Measurements from ENCODE around the gene ADK.

Gene ADK

GRCh38 chr10:74231375-74231774 lies 80.4 kb downstream of the ADK start:
- no peak for DNase-seq (ENCODE audit: low read depth in 1 of 2, low spot score in 1 of 2)

DNA sequence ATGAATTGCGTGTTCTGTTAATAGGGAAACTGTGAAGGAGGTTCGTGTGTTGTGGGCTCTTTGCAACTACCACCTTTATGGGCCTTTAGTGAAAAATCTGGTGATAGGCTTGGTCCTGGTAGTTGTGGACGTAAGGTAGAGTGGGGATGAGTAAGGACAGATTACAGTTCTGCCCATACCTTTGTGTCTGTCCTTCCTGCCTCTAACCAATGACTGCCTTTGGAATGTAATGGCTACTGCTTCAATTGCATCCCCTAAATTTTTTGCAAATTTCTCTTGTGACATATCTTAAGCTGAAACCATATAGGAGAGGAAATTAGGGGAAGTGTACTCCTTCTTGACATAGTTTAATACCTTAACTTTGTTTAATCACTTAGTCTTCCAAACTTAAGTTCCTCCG lies 82.3 kb downstream of the ADK start:
- no peak for DNase-seq (ENCODE audit: low read depth in 1 of 2, low spot score in 1 of 2)

DNA sequence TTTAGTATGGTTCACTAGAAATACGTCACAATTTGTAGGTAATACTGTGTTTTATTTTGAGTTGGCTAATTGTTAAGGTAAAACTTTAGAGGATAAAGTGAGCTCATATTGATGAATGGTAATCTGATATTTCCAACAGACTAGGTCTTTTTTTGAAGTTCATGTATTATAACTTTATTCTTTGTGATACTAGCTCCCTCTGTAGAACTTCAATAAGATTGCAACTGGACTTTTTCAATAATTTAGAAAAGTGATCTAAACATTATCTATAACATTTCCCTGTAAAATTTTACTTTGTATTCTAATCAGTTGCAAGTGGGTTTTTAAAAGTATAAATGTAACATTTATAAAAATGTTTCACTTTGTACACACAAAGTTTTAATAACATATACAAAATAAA lies 83.5 kb downstream of the ADK start:
- no peak for DNase-seq (ENCODE audit: low read depth in 1 of 2, low spot score in 1 of 2)

DNA sequence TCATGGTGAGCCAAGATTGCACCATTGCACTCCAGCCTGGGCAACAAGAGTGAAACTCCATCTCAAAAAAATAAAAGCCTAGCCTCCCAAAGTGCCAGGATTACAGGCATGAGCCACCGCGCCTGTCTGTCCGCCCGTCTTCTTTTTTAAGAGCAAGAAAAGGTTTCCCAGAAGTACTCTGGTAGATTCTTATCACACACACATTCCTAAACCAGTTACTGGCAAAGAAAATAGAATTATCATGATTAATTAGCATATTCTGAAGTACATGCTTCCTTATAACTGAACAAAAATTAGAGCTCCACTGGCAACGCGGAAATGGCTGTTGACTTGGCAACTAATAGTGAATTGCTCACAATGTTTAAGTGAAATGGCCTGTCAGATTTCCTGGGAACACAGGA lies 87.0 kb downstream of the ADK start:
- no peak for DNase-seq (ENCODE audit: low read depth in 1 of 2, low spot score in 1 of 2)

DNA sequence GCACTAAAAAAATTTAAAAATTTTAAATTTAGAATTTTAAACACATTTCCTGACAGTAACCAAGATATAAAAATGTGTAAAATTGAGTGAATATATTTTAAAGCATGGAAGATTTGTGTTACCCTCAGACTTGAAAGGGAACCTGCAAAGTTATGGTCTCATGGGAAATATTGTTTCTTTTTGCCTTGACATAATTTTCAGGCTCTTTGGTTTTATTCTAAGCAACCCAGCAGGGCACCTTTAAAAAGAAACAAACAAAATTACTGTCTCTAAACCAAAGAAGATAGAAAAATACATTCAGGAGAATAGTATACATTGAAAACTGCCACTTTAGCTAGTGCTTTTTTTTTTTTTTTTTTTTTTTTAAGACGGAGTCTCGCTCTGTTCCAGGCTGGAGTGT lies 87.5 kb downstream of the ADK start:
- DNase-seq (ENCODE audit: low read depth in 1 of 2, low spot score in 1 of 2), result no peak

- DNase-seq (ENCODE audit: low read depth in 1 of 2, low spot score in 1 of 2), result no peak
Measured at GRCh38 chr10:74243067-74243466, 92.0 kb downstream of the ADK start.

DNA sequence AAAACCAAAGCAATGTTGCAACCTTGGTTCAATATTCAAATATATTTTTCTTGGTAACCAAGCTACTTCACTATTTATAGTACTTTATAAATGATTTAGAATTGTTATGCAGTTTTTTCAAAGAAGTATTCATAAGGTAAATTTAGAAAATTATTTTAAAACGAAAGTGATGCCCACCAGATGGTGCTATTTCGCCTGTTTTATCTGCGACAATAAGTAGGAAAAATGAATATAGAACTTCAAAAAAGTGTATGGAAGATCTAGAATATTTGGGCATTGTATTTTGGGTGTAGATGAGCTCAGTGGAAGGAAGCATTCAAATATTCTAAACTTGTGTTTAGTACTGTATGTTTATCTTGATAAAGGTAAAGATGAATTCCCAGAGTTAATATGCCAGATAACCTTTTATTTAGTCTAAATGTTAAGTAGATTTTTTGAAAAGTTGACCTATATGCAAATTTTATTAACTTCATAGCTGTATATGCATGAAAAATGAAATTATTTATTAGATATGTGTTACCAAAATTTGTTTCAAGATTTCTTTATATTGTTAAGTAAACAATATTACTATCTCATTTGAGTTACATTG lies 93.2 kb downstream of the ADK start:
- DNase-seq (ENCODE audit: low read depth in 1 of 2, low spot score in 1 of 2), result no peak

GRCh38 chr10:74244807-74245206 lies 93.8 kb downstream of the ADK start:
- no peak for DNase-seq (ENCODE audit: low read depth in 1 of 2, low spot score in 1 of 2)

- DNase-seq (ENCODE audit: low read depth in 1 of 2, low spot score in 1 of 2), result no peak
Measured at GRCh38 chr10:74246495-74246894, 95.5 kb downstream of the ADK start.

DNA sequence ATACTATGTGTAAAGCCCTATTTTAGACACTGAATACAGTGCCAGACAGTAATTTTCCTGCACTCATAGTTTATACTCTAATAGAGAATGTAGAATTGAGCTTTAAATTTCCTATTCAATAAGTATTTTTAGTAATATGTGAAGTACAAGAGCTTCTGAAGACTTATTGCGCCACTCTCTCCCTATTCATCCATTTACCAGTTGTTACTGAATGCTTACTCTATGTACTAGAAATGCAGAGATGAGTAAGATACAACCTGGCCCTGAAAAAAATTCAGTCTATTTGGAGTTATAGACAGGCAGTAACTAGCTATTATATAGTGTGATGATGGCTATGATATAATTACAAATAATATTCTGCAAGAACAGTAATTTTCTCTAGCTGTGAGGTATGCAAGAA lies 98.8 kb downstream of the ADK start:
- DNase-seq (ENCODE audit: low read depth in 1 of 2, low spot score in 1 of 2), result no peak

GRCh38 chr10:74255214-74255613 lies 104.2 kb downstream of the ADK start:
- DNase-seq (ENCODE audit: low read depth in 1 of 2, low spot score in 1 of 2), result no peak

DNA sequence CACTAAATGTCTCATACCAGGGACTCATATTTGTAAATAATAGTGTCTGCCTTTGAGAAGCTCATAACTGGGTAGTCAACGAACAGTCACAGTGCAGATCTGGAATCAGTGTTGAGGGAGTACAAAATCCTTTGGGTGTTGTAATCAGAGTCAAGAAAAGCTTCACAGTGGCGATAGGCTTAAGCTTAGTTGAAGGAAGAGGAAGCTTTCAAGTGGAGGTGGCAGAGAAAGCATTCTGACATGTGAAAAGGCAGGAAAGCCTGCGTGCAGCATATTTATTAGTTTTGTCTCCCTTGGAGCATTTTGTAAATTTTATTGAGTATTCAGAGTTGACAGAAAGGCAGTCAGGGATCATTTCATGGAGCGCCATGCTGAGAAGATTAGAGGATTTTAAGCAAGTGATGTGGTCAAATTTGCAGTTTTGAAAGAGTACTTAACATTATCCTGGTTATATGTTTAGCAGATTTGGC lies 104.9 kb downstream of the ADK start:
- DNase-seq (ENCODE audit: low read depth in 1 of 2, low spot score in 1 of 2), result no peak

DNA sequence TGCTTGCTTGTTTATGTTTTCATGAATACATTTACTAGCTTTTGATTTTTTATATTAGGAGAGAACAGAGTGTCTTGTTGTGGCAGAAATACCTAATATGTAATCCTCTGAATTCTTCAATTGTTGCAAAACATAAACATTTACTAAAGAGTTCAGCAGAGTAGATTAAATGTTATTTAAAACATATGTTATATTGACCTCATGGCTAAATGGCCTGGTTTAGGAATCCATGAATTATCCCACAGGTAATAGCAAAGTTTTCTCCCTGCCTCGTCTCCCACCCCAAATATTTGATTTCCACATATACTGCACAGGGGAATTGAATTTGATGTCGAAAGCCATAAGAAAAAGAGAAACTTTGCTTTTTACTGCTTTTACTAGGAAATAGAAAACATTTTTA lies 111.8 kb downstream of the ADK start:
- DNase-seq (ENCODE audit: low read depth in 1 of 2, low spot score in 1 of 2), result no peak

DNA sequence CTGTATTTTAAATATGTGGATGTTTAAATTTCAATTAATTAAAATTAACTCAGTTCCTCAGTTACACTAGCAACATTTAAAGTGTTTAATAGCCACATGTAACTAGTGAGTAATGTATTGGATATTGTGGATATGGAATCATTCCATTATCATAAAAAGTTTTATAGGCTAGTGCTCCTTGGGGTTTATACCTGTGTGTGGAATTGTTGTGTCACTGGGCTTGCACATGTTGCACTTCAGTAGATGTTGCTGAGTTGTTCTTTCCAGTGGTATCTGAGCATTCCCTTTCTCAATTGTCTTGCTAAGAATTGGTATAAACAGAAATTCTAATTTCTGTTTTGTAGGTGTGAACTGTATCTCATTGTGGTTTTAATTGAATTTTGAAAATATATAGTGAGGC lies 113.0 kb downstream of the ADK start:
- DNase-seq (ENCODE audit: low read depth in 1 of 2, low spot score in 1 of 2), result no peak

- DNase-seq (ENCODE audit: low read depth in 1 of 2, low spot score in 1 of 2), result no peak
Measured at GRCh38 chr10:74272288-74272687, 121.3 kb downstream of the ADK start.

GRCh38 chr10:74275755-74276290 lies 124.8 kb downstream of the ADK start:
- DNase-seq (ENCODE audit: low read depth in 1 of 2, low spot score in 1 of 2), result no peak

DNA sequence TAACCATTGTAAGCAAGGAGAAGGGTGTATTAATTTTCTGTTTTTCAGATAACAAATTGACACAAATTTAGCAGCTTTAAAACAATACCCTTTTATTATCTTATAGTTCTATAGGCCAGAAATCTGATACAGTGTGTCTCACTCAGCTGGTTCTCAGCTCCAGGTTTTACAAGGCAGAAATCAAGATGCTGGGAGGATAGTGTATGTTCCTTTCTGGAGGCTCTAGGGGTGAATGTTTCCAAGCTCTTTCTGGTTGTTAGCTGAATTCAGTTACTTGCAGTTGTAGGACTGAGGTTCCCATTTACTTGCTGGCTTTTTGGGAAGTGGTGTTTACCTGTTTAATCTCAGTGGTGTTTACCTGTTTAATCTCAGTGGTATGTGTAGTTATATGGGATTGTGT lies 125.4 kb downstream of the ADK start:
- no peak for DNase-seq (ENCODE audit: low read depth in 1 of 2, low spot score in 1 of 2)

GRCh38 chr10:74282151-74282847 lies 131.3 kb downstream of the ADK start:
- no peak for DNase-seq (ENCODE audit: low read depth in 1 of 2, low spot score in 1 of 2)

DNA sequence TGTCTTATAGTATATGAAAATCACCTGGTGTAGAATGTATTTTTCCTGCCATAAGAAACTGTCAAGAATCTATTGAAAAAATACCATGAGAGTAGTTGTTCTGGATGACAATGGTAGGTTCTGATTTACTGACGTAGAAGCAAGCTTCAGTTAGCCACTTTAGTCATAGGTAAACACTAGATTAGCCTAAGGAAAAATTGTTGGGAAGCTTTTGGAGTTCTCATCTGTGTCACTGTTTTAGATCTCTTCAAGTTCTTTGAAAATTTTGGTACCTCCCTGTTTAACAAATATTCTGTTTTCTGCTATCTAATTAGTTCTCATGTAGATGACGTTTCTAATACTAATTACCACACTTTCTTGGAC lies 131.8 kb downstream of the ADK start:
- no peak for DNase-seq (ENCODE audit: low read depth in 1 of 2, low spot score in 1 of 2)

- no peak for DNase-seq (ENCODE audit: low read depth in 1 of 2, low spot score in 1 of 2)
Measured at GRCh38 chr10:74289188-74289587, 138.2 kb downstream of the ADK start.

- no peak for DNase-seq (ENCODE audit: low read depth in 1 of 2, low spot score in 1 of 2)
Measured at GRCh38 chr10:74289951-74290350, 138.9 kb downstream of the ADK start.

- DNase-seq (ENCODE audit: low read depth in 1 of 2, low spot score in 1 of 2), result no peak
Measured at GRCh38 chr10:74290708-74291107, 139.7 kb downstream of the ADK start.

GRCh38 chr10:74292871-74293427 lies 141.9 kb downstream of the ADK start:
- no peak for DNase-seq (ENCODE audit: low read depth in 1 of 2, low spot score in 1 of 2)

All from activated T-helper 1 cell treated with anti-CD3 and anti-CD28 coated beads, Interleukin-2, amount 50 U/mL, for 16 hours (primary cell).